ENCODE measurements around the gene ALAD. TPM values are rescaled to one million over a fixed set of nuclear protein-coding genes. Genes with fewer than 3 reads are reported as not detected.
A peak's percentile ranks its signal among the peaks of the same experiment; 100 is the strongest.

Gene ALAD
- total RNA-seq, 1 donor from 2014 or later = 75.6 TPM

- no peak for TF ChIP-seq CTCF (IDR thresholded peaks at IDR 0.05; ENCODE audit: borderline replicate concordance)
- no peaks in the 10 kb centered on the region for H3K9me3 ChIP-seq (replicated peaks)
- no peaks in the 10 kb centered on the region for H3K27me3 ChIP-seq (ENCODE audit: low read depth)
- H3K4me3 ChIP-seq = no peak overlapping the region
- no peak for DNase-seq
- H3K4me1 ChIP-seq = peaks cover 26% of the 10 kb centered on the region
- H3K36me3 ChIP-seq = no peaks in the 10 kb centered on the region
- no peak overlapping the region for H3K27ac ChIP-seq (replicated peaks)
- intact Hi-C loops (cut with micrococcal nuclease) = no loop called here
Measured at GRCh38 chr9:113341712-113342410, 59.2 kb downstream of the ALAD start.

- Histone ChIP-seq H3K9me3 (replicated peaks) (no peaks in the 10 kb centered on the region), H3K36me3 (no peaks in the 10 kb centered on the region), H3K27me3 (ENCODE audit: low read depth) (no peaks in the 10 kb centered on the region), H3K4me3 (peak within 1 kb of the TSS; percentile 88), H3K4me1 (peaks cover 26% of the 10 kb centered on the region), H3K27ac (replicated peaks) (peak within 1 kb of the TSS; percentile 90)
- DNase-seq = peak; percentile 88
- TF ChIP-seq CTCF (IDR thresholded peaks at IDR 0.05; ENCODE audit: borderline replicate concordance) = no peak
- intact Hi-C loops (cut with micrococcal nuclease) = no loop called here
Measured at GRCh38 chr9:113340011-113340699, 60.9 kb downstream of the ALAD start, which contains the start of gene WDR31. WDR31 (minus strand) TSS chr9:113340275; CDS start chr9:113332022, 8,253 bp downstream.

- intact Hi-C loops (cut with micrococcal nuclease) = no loop called here
Measured at GRCh38 chr9:113337714-113338113, 63.4 kb downstream of the ALAD start.

More at GRCh38 chr9:113337714-113338113, 63.4 kb downstream of the ALAD start:
- Histone ChIP-seq H3K4me3 (no peak overlapping the region), H3K4me1 (peaks cover 21% of the 10 kb centered on the region), H3K27ac (replicated peaks) (no peak overlapping the region), H3K27me3 (ENCODE audit: low read depth) (no peaks in the 10 kb centered on the region), H3K9me3 (replicated peaks) (no peaks in the 10 kb centered on the region), H3K36me3 (no peaks in the 10 kb centered on the region)
- DNase-seq = no peak
- TF ChIP-seq CTCF (IDR thresholded peaks at IDR 0.05; ENCODE audit: borderline replicate concordance) = no peak

Other genes starting within 250 kb of the ALAD start
- gene FKBP15, start 180.0 kb downstream of the ALAD start, total RNA-seq = 19.0 TPM
- 12.6 TPM for gene SLC31A1, start 179.7 kb downstream of the ALAD start, total RNA-seq
- 37.0 TPM for gene CDC26, start 125.7 kb downstream of the ALAD start, total RNA-seq
- gene PRPF4, start 125.6 kb downstream of the ALAD start, total RNA-seq = 11.2 TPM
- not detected for gene RNF183, start 97.9 kb downstream of the ALAD start, total RNA-seq
- gene WDR31, start 61.0 kb downstream of the ALAD start, total RNA-seq = 12.4 TPM
- gene BSPRY, start 51.7 kb downstream of the ALAD start, total RNA-seq = 0.25 TPM
- 8.9 TPM for gene HDHD3, start 24.3 kb downstream of the ALAD start, total RNA-seq
- gene POLE3, start 9.4 kb upstream of the ALAD start, total RNA-seq = 22.5 TPM
- gene C9orf43, start 9.5 kb upstream of the ALAD start, total RNA-seq = 0.14 TPM
- gene RGS3, start 62.4 kb upstream of the ALAD start, total RNA-seq = 187 TPM

All from left ventricle myocardium inferior (tissue), 1 donor.